CD14-positive monocyte (primary cell): ENCODE data around the gene PRMT9. TPM values are rescaled to one million over a fixed set of nuclear protein-coding genes. Genes with fewer than 3 reads are reported as not detected.

Experiments used
- DNase-seq, 3 donors: peaks; one replicate each; pipeline ENCODE4 v3.0.0-alpha.2; 2011 to 2022
- H2AFZ ChIP-seq: 2 replicates; pipeline ENCODE4 v1.6.0; 2012; ENCODE audit warnings: mild to moderate bottlenecking, low read depth, low read length, inconsistent platforms; ENCODE audit not compliant: insufficient read depth, poor library complexity, severe bottlenecking
- H3K27ac ChIP-seq, 2 donors: 1 replicate in 1 of 2; 2 replicates in 1 of 2; pipeline ENCODE4 v1.5.1; 2012 to 2013; ENCODE audit warnings: low read length in 2 of 2, control low read depth in 1 of 2, inconsistent platforms in 1 of 2, low read depth in 1 of 2, mild to moderate bottlenecking in 1 of 2
- H3K27me3 ChIP-seq, 2 donors: one replicate each; pipeline versions ENCODE4 v1.6.0 to v1.6.1; 2011 to 2013; ENCODE audit warnings: low read length in 2 of 2; ENCODE audit not compliant: control insufficient read depth in 2 of 2, insufficient read depth in 2 of 2
- H3K36me3 ChIP-seq, 2 donors: replicated peaks in 1 of 2; 1 replicate in 1 of 2; 2 replicates in 1 of 2; pipeline versions ENCODE4 v1.5.1 to v1.6.1; 2012 to 2013; ENCODE audit warnings: low read length in 2 of 2, control low read depth in 1 of 2, inconsistent platforms in 1 of 2, mild to moderate bottlenecking in 1 of 2; ENCODE audit not compliant: insufficient read depth in 2 of 2, control insufficient read depth in 1 of 2
- H3K4me1 ChIP-seq, 2 donors: 1 replicate in 1 of 2; 2 replicates in 1 of 2; pipeline versions ENCODE4 v1.5.1 to v1.6.1; 2012 to 2013; ENCODE audit warnings: low read length in 2 of 2, control low read depth in 1 of 2, inconsistent platforms in 1 of 2, mild to moderate bottlenecking in 1 of 2, moderate library complexity in 1 of 2; ENCODE audit not compliant: insufficient read depth in 2 of 2, control insufficient read depth in 1 of 2
- H3K4me2 ChIP-seq: replicated peaks from 2 replicates; pipeline ENCODE3; 2012; ENCODE audit warnings: low read length, moderate library complexity, mild to moderate bottlenecking; ENCODE audit not compliant: poor library complexity, severe bottlenecking; ENCODE audit errors: extremely low read depth
- H3K4me3 ChIP-seq, 3 experiments: fragments of 200-600 bp in 1 of 3; sonication (generic) in 1 of 3; replicated peaks in 1 of 3; 1 replicate in 2 of 3; 2 replicates in 1 of 3; pipeline ENCODE4 v1.5.1; 2011 to 2013; ENCODE audit warnings: low read length in 3 of 3, mild to moderate bottlenecking in 3 of 3, control low read depth in 2 of 3, low read depth in 2 of 3, inconsistent platforms in 1 of 3, moderate library complexity in 1 of 3
- H3K79me2 ChIP-seq: 2 replicates; pipeline ENCODE4 v1.6.0; 2012; ENCODE audit warnings: mild to moderate bottlenecking, control low read depth, inconsistent platforms, low read length, moderate library complexity; ENCODE audit not compliant: insufficient read depth
- H3K9ac ChIP-seq: 2 replicates; pipeline ENCODE4 v1.6.0; 2017; ENCODE audit warnings: low read length, mild to moderate bottlenecking; ENCODE audit not compliant: insufficient read depth, poor library complexity, severe bottlenecking
- H3K9me3 ChIP-seq, 2 donors: replicated peaks in 1 of 2; 1 replicate in 1 of 2; 2 replicates in 1 of 2; pipeline versions ENCODE4 v1.5.1 to v1.6.1; 2012 to 2013; ENCODE audit warnings: low read length in 2 of 2, control low read depth in 1 of 2; ENCODE audit not compliant: control insufficient read depth in 1 of 2, insufficient read depth in 1 of 2
- H4K20me1 ChIP-seq: 2 replicates; pipeline ENCODE4 v1.6.0; 2012; ENCODE audit warnings: mild to moderate bottlenecking, low read length, control low read depth, moderate library complexity; ENCODE audit not compliant: insufficient read depth
- H3K27ac Mint-ChIP-seq, 7 donors: one replicate each; pipeline ENCODE4 v1.8.0; 2020; ENCODE audit warnings: mild to moderate bottlenecking in 7 of 7, mixed read lengths in 7 of 7, moderate library complexity in 6 of 7, inconsistent platforms in 2 of 7
- H3K27me3 Mint-ChIP-seq, 3 donors: one replicate each; pipeline ENCODE4 v1.8.0; 2021 to 2022; ENCODE audit warnings: low read depth in 3 of 3, mild to moderate bottlenecking in 3 of 3, mixed read lengths in 3 of 3, moderate library complexity in 3 of 3, inconsistent platforms in 1 of 3
- H3K36me3 Mint-ChIP-seq, 2 donors: one replicate each; pipeline ENCODE4 v1.8.0; 2020; ENCODE audit warnings: mixed read lengths in 2 of 2, inconsistent platforms in 1 of 2, mild to moderate bottlenecking in 1 of 2
- H3K4me1 Mint-ChIP-seq: one replicate; pipeline ENCODE4 v1.8.0; 2020; ENCODE audit warnings: mild to moderate bottlenecking, mixed read lengths
- H3K4me3 Mint-ChIP-seq, 2 donors: one replicate each; pipeline ENCODE4 v1.8.0; 2020; ENCODE audit warnings: mild to moderate bottlenecking in 2 of 2, mixed read lengths in 2 of 2, moderate library complexity in 1 of 2
- H3K9me3 Mint-ChIP-seq, 7 donors: one replicate each; pipeline ENCODE4 v1.8.0; 2020 to 2022; ENCODE audit warnings: mixed read lengths in 7 of 7, mild to moderate bottlenecking in 6 of 7, moderate library complexity in 6 of 7, inconsistent platforms in 2 of 7
- WGBS: methylation state at CpG from one replicate; pipeline ENCODE4 v1.1.5; 2013; ENCODE audit warnings: missing lambda C conversion rate; ENCODE audit not compliant: insufficient coverage; 5-methylcytosine and 5-hydroxymethylcytosine counted together
- intact Hi-C, 2 donors: fragments of 100-400 bp; cut with micrococcal nuclease; formaldehyde crosslinking; loops; one replicate each; pipeline versions ENCODE4 v1.15.0 to v1.15.1; 2023
- polyA plus RNA-seq, 3 donors: library from polyadenylated mRNA; depleted of rRNA in 1 of 3; unstranded in 2 of 3; stranded (reverse) in 1 of 3; fragments of 300-500 nt in 2 of 3; fragments of >200 nt in 1 of 3; fragmentation: Illumina TruSeq in 2 of 3; gene quantifications; 1 replicate in 2 of 3; 2 replicates in 1 of 3; pipeline ENCODE4 v1.2.3, GENCODE V29; 2012 to 2021
- TF ChIP-seq, protein P1 (sequence below): fragments of 200-600 bp; IDR thresholded peaks from one replicate; pipeline ENCODE4 v1.8.0; 2022; ENCODE audit warnings: antibody characterized with exemption, mild to moderate bottlenecking

PRMT9 gene
- polyA plus RNA-seq, 3 donors = 1.6 to 4.6 (median 2.0) TPM

DNA sequence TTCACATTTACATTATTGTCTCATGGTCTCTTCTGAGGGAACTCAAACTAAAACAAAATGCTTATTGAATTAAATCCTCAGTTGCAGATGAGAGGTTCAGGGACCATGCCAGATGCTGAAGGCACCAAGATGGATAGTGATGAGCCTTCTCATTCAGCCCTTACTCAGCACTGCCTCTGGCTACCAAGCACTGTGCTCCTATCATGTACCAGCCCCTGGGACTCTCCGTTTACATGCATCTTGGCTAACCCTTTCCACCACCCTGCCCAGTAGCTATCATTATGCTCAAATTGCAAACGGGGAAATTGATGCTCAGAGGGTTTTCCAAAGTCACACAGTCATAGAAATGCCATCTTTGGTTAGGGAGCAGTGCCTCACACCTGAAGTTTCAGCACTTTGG lies 89.4 kb downstream of the PRMT9 start:
- WGBS = 100% methylated on average over 1 of the region's 2 CpGs
- Histone ChIP-seq H4K20me1 (no peaks in the 10 kb centered on the region), H3K27me3 (no peaks in the 10 kb centered on the region), H2AFZ (no peak overlapping the region), H3K4me1 (no peaks in the 10 kb centered on the region), H3K4me3 (no peak overlapping the region), H3K36me3 (no peaks in the 10 kb centered on the region), H3K27ac (no peak overlapping the region), H3K9me3 (no peaks in the 10 kb centered on the region), H3K4me2 (no peak overlapping the region), H3K79me2 (no peaks in the 10 kb centered on the region), H3K9ac (no peak overlapping the region)
- H3K36me3 Mint-ChIP-seq = no peaks in the 10 kb centered on the region
- peaks cover 0 to 6% (median 4%) of the 10 kb centered on the region in 3 donors for H3K27me3 Mint-ChIP-seq
- DNase-seq = no peak
- H3K4me3 Mint-ChIP-seq = no peak overlapping the region
- TF ChIP-seq, protein P1, sequence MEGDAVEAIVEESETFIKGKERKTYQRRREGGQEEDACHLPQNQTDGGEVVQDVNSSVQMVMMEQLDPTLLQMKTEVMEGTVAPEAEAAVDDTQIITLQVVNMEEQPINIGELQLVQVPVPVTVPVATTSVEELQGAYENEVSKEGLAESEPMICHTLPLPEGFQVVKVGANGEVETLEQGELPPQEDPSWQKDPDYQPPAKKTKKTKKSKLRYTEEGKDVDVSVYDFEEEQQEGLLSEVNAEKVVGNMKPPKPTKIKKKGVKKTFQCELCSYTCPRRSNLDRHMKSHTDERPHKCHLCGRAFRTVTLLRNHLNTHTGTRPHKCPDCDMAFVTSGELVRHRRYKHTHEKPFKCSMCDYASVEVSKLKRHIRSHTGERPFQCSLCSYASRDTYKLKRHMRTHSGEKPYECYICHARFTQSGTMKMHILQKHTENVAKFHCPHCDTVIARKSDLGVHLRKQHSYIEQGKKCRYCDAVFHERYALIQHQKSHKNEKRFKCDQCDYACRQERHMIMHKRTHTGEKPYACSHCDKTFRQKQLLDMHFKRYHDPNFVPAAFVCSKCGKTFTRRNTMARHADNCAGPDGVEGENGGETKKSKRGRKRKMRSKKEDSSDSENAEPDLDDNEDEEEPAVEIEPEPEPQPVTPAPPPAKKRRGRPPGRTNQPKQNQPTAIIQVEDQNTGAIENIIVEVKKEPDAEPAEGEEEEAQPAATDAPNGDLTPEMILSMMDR = no peak
- intact Hi-C loops = no loop called here
- H3K27ac Mint-ChIP-seq = peak overlapping the region in 2 of 7 donors; percentile 11 to 26
- H3K9me3 Mint-ChIP-seq = peaks cover 0 to 2% (median 0%) of the 10 kb centered on the region in 7 donors
- H3K4me1 Mint-ChIP-seq = no peaks in the 10 kb centered on the region

DNA sequence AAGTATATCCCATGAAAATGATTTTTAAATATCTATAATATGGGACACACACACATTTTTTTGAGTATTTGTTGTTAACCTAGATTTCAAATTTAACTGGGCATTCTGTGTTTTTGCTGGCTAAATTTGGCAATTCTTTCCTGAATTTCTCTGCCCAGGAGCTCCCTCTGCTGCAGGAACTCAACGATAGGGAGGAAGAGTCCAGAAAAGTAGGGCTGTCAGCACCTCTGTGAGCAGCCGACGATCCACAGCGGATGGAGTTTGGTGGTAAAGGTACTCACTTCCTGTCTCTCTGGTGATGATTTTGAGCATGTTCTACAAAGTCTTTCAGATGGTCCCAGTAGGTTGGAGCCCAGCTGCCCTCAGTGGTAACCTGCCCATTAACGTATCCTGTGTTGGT lies 89.9 kb downstream of the PRMT9 start:
- Mint-ChIP-seq H3K27ac (peak overlapping the region in 1 of 7 donors; percentile 26), H3K36me3 (no peaks in the 10 kb centered on the region), H3K27me3 (peaks cover 0 to 6% (median 4%) of the 10 kb centered on the region in 3 donors), H3K9me3 (peaks cover 0 to 2% (median 0%) of the 10 kb centered on the region in 7 donors), H3K4me1 (no peaks in the 10 kb centered on the region), H3K4me3 (no peak overlapping the region)
- Histone ChIP-seq H3K9ac (no peak overlapping the region), H3K4me3 (no peak overlapping the region), H3K4me1 (no peaks in the 10 kb centered on the region), H3K4me2 (no peak overlapping the region), H3K27me3 (no peaks in the 10 kb centered on the region), H3K9me3 (no peaks in the 10 kb centered on the region), H2AFZ (no peak overlapping the region), H4K20me1 (no peaks in the 10 kb centered on the region), H3K79me2 (no peaks in the 10 kb centered on the region), H3K27ac (no peak overlapping the region), H3K36me3 (no peaks in the 10 kb centered on the region)
- intact Hi-C loops = no loop called here
- TF ChIP-seq, protein P1 = no peak
- 71% methylated on average over 1 of the region's 5 CpGs for WGBS
- no peak for DNase-seq
